Measurements from ENCODE around the gene SHISAL2A. TPM values are rescaled to one million over a fixed set of nuclear protein-coding genes. Genes with fewer than 3 reads are reported as not detected.

The SHISAL2A gene
- 10 to 100 TPM in 1 of 3 donors, 1 to 10 TPM in 2; 5.0 to 12.8 (median 9.9) TPM for polyA plus RNA-seq

GRCh38 chr1:52632732-52633290 is at the start of gene SHISAL2A:
SHISAL2A (plus strand) TSS chr1:52633168; CDS start chr1:52633494, 326 bp downstream.
- H3K4me3 Mint-ChIP-seq, result peak within 1 kb of the TSS; percentile 89 to 97 (median 91)
- DNase-seq, result peak; percentile 72 to 77 (median 74)
- H3K36me3 Mint-ChIP-seq, result no peaks in the 10 kb centered on the region
- H3K9me3 Mint-ChIP-seq, result no peaks in the 10 kb centered on the region
- H3K27ac Mint-ChIP-seq, result peak within 1 kb of the TSS; percentile 97 to 100 (median 98)
- peaks cover 71 to 85% of the 10 kb centered on the region in 2 donors for H3K4me1 Mint-ChIP-seq
- H3K27me3 Mint-ChIP-seq (ENCODE audit: low read depth in 3 of 3), result peaks cover 5 to 30% (median 18%) of the 10 kb centered on the region in 3 donors

- Mint-ChIP-seq H3K27me3 (ENCODE audit: low read depth in 3 of 3) (peaks cover 0 to 6% (median 0%) of the 10 kb centered on the region in 3 donors), H3K36me3 (peaks cover 3 to 7% (median 4%) of the 10 kb centered on the region in 3 donors), H3K27ac (peak overlapping the region in 1 of 6 donors; percentile 48), H3K4me3 (no peak overlapping the region), H3K4me1 (peaks cover 0 to 1% of the 10 kb centered on the region in 2 donors), H3K9me3 (no peaks in the 10 kb centered on the region)
- no peak for DNase-seq
Measured at GRCh38 chr1:52585474-52585873, 47.5 kb upstream of the SHISAL2A start.

DNA sequence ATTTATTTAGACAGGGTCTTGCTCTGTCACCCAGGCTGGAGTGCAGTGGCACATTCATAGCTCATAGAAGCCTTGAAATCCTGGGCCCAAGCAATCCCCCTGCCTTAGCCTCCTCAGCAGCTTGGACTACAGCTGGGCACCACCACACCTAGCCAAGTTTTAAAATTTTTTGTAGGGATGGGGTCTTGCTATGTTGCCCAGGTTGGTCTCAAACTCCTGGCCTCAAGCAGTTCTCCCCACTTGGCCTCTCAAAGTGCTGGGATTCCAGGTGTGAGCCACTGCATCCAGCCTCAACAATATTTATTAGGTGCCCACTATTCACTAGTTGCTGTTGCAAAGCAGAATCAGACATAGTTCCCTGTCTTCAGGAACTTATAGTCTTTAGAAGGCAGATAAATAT is 44.9 kb upstream of the SHISAL2A start:
- no peak for DNase-seq
- no peak overlapping the region for H3K27ac Mint-ChIP-seq

DNA sequence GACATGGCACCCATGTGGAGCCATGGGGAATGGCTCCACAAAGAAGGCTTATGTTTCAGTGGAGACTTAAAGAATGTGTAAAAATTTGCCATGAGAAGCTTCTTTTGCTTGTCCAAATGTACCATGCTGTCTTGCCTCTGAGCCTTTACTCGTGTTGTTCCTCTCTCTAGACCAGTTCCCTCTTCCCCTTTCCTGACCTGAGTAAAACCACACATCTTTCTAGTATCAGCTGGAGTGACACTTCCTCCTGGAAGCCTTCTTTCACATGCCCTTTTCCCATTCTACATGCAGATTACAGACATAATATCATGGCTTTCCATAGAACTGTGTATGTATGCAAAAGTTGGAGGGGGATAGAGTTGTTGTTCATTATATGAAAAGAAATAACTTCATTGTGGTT is 44.4 kb upstream of the SHISAL2A start:
- Mint-ChIP-seq H3K27me3 (ENCODE audit: low read depth in 3 of 3) (peaks cover 0 to 7% (median 2%) of the 10 kb centered on the region in 3 donors), H3K27ac (peak overlapping the region in 2 of 6 donors; percentile 25 to 42), H3K4me1 (no peaks in the 10 kb centered on the region)

More for the DNA sequence above, 44.9 kb upstream of the SHISAL2A start:
- H3K4me3 Mint-ChIP-seq, result no peak overlapping the region
- H3K27me3 Mint-ChIP-seq (ENCODE audit: low read depth in 3 of 3), result peaks cover 0 to 9% (median 2%) of the 10 kb centered on the region in 3 donors
- H3K9me3 Mint-ChIP-seq, result no peaks in the 10 kb centered on the region
- H3K4me1 Mint-ChIP-seq, result no peaks in the 10 kb centered on the region
- peaks cover 3 to 6% (median 4%) of the 10 kb centered on the region in 3 donors for H3K36me3 Mint-ChIP-seq

DNA sequence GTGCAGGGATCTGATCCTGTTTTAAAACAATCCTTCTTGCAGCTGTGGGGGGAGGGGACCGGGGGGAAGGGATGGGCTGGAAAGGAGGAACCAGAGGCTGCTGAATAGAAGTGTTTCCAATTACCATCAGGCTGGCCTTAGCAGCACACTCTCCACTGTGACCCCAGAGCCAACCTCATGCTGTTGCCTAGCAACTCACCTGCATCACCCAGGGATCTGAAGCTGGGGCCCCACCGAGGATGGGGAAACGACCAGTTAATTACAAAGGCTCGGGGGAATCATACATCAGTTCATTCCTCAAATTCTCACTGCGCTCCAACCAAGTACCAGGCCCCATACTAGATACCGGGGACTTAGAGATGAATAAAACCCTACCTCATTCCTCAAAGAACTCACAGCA is 42.7 kb upstream of the SHISAL2A start:
- Mint-ChIP-seq H3K36me3 (no peaks in the 10 kb centered on the region), H3K4me3 (no peak overlapping the region), H3K27ac (no peak overlapping the region)

More for the DNA sequence above, 44.4 kb upstream of the SHISAL2A start:
- DNase-seq, result no peak
- Mint-ChIP-seq H3K36me3 (peaks cover 2 to 3% (median 3%) of the 10 kb centered on the region in 3 donors), H3K4me3 (no peak overlapping the region), H3K9me3 (no peaks in the 10 kb centered on the region)

DNA sequence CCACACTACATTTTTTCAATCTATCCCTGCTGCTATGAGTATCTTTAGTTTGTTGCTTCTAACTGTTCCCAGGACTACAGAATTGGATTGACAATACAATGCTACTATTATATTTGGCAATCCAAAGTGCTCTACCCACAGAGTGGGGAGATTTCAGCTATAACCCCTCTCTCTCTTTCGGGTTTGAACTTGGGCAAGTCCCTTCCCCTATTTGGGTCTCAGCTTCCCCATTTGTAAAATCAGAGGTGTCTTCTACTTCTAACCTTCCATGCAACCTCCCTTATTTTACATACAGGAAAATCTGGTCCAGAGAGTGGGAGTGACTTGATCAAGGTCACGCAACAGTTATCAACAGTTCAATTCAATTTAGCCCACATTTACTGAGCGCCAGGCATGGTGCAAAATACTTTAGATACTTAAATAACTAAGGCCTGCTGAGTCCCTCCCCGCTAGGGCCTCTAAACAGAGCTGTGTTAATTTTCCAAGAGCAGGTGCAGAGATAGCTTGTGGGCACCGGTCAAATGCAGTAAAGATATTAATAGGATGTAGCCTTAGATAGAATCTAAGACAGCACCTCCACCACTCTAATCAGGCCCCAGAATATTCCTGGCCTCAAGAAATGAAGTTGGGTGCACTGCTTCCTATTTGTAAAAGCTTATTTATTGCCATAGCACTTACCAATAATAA is 40.2 kb upstream of the SHISAL2A start:
- Mint-ChIP-seq H3K36me3 (no peaks in the 10 kb centered on the region), H3K4me3 (no peak overlapping the region), H3K27me3 (ENCODE audit: low read depth in 3 of 3) (peaks cover 2 to 5% (median 2%) of the 10 kb centered on the region in 3 donors), H3K9me3 (no peaks in the 10 kb centered on the region), H3K4me1 (no peaks in the 10 kb centered on the region), H3K27ac (peak overlapping the region in 1 of 6 donors; percentile 3)
- no peak for DNase-seq

More for the DNA sequence above, 42.7 kb upstream of the SHISAL2A start:
- Mint-ChIP-seq H3K4me1 (no peaks in the 10 kb centered on the region), H3K9me3 (no peaks in the 10 kb centered on the region), H3K27me3 (ENCODE audit: low read depth in 3 of 3) (peaks cover 0 to 5% (median 2%) of the 10 kb centered on the region in 3 donors)
- no peak for DNase-seq

DNA sequence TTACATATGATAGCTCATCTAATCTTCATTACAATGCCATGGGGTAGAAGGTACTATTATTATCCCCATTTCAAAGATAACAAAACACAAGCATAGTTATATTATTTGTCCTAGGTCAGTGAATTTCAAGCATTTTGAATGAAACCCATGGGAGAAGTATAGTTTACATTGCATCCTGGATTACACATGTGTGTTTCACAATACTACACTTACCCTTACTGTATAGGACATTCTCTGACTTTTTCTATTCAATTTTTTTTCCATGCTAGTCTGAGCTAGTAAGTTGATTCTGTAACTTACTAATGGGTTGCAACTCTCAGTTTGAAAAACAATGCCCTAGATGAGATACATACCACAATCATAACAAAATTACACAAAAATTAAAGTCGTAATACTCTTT is 39.5 kb upstream of the SHISAL2A start:
- Mint-ChIP-seq H3K4me3 (no peak overlapping the region), H3K4me1 (peaks cover 0 to 4% of the 10 kb centered on the region in 2 donors), H3K27me3 (ENCODE audit: low read depth in 3 of 3) (peaks cover 2 to 5% (median 4%) of the 10 kb centered on the region in 3 donors), H3K9me3 (no peaks in the 10 kb centered on the region), H3K27ac (peak overlapping the region in 1 of 6 donors; percentile 17), H3K36me3 (no peaks in the 10 kb centered on the region)
- no peak for DNase-seq

DNA sequence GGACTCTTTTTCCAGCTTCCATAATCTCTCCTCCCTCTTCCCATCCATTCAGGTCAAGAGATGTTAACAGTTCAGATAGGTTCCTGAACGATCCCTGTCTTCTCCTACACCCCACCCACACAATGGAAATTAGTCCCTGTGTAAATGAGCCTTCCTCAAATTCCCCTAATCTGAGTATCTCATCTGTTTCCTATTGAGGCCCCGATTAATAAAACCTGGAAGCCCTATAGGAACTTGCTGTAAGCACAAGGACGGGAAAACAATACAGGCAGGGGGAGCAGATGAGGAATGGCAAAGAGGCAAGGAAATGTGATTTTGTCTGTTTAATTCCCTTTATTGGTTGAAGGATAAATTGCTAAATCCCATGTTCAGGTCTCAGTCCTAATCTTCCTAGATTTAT is 37.9 kb upstream of the SHISAL2A start:
- H3K4me3 Mint-ChIP-seq, result no peak overlapping the region

DNA sequence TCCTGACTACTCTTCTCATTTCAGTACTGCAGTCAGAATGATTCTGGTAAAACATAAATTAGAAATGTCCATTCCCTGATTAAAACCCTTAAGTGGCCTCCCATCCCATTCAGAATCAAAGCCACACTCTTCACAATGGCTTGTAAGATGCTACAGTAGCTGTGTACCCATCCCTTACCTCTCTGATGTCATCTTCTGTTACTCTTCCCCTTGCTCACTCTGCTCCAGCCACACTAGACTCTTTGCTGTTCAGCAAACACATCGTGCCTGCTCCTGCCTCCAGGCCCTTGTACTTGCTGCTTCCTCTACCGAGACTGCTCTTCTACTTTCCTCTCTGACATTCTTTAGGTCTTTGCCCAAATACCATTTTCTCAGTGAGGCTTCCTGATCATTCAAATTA is 35.1 kb upstream of the SHISAL2A start:
- Mint-ChIP-seq H3K36me3 (peaks cover 0 to 4% (median 0%) of the 10 kb centered on the region in 3 donors), H3K4me3 (no peak overlapping the region), H3K9me3 (no peaks in the 10 kb centered on the region), H3K27me3 (ENCODE audit: low read depth in 3 of 3) (peaks cover under 1 to 6% (median 5%) of the 10 kb centered on the region in 3 donors), H3K4me1 (peaks cover 19 to 23% of the 10 kb centered on the region in 2 donors), H3K27ac (peak overlapping the region in 3 of 6 donors; percentile 28 to 71 (median 41))
- DNase-seq, result no peak

More for the DNA sequence above, 37.9 kb upstream of the SHISAL2A start:
- Mint-ChIP-seq H3K27me3 (ENCODE audit: low read depth in 3 of 3) (peaks cover 2 to 4% (median 3%) of the 10 kb centered on the region in 3 donors), H3K27ac (peak overlapping the region in 1 of 6 donors; percentile 88), H3K4me1 (peaks cover 0 to 7% of the 10 kb centered on the region in 2 donors), H3K36me3 (no peaks in the 10 kb centered on the region), H3K9me3 (no peaks in the 10 kb centered on the region)
- DNase-seq, result no peak

- peaks cover 28 to 31% of the 10 kb centered on the region in 2 donors for H3K4me1 Mint-ChIP-seq
- H3K36me3 Mint-ChIP-seq, result peaks cover 0 to 4% (median 0%) of the 10 kb centered on the region in 3 donors
- H3K27me3 Mint-ChIP-seq (ENCODE audit: low read depth in 3 of 3), result peaks cover 5 to 7% (median 5%) of the 10 kb centered on the region in 3 donors
- H3K9me3 Mint-ChIP-seq, result no peaks in the 10 kb centered on the region
- no peak for DNase-seq
- H3K4me3 Mint-ChIP-seq, result peak overlapping the region in 1 of 5 donors; percentile 12
- H3K27ac Mint-ChIP-seq, result no peak overlapping the region
Measured at GRCh38 chr1:52598729-52599128, 34.2 kb upstream of the SHISAL2A start.

DNA sequence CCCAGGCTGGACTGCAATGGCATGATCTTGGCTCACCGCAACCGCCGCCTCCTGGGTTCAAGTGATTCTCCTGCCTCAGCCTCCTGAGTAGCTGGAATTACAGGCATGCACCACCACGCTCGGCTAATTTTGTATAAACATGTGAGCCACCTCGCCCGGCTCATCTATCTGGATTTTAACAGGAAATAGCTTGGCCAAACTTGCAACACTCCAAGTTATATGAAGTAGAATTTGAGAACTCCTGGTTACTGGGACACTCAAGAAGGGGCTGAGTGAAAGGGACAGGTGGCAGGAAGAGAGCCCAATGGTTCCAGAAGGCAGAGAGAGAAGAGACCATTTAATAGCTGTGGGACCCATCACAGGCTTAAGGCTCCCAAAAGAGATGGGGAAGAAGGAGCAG is 33.7 kb upstream of the SHISAL2A start:
- H3K27ac Mint-ChIP-seq, result no peak overlapping the region
- no peak for DNase-seq
- peaks cover 33 to 36% of the 10 kb centered on the region in 2 donors for H3K4me1 Mint-ChIP-seq
- peaks cover 0 to 4% (median 0%) of the 10 kb centered on the region in 3 donors for H3K36me3 Mint-ChIP-seq
- peaks cover 5 to 7% (median 5%) of the 10 kb centered on the region in 3 donors for H3K27me3 Mint-ChIP-seq (ENCODE audit: low read depth in 3 of 3)
- H3K9me3 Mint-ChIP-seq, result no peaks in the 10 kb centered on the region
- no peak overlapping the region for H3K4me3 Mint-ChIP-seq

DNA sequence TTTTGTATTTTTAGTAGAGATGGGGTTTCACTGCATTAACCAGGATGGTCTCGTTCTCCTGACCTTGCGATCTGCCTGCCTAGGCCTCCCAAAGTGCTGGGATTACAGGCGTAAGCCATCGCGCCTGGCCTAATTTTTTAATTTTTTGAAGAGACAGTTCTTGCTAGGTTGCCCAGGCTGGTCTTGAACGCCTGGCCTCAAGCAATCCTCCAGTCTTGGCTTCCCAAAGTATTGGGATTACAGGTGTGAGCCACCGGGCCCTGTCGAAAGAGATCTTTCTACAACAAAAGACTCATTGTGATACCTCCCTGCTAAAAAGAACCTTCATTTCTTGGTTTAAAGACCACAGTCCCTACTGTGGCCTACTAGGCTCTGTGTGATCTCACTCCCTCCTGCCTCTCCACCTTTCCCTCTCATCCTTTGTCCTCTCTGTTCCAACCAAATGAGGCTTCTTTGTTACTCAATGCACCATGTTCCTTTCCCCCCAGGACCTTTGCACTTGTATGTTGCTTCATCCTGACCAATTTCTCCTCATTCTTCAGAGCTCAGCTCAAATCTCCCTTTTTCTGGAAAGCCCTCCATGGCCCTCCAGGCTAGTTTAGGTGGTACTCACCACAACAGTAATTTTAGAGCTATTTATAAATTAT is 32.3 kb upstream of the SHISAL2A start:
- peak overlapping the region in 4 of 6 donors; percentile 26 to 89 (median 42) for H3K27ac Mint-ChIP-seq
- DNase-seq, result no peak
- peak overlapping the region in 4 of 5 donors; percentile 16 to 71 (median 36) for H3K4me3 Mint-ChIP-seq
- peaks cover 44 to 47% of the 10 kb centered on the region in 2 donors for H3K4me1 Mint-ChIP-seq
- H3K36me3 Mint-ChIP-seq, result peaks cover 0 to 4% (median 0%) of the 10 kb centered on the region in 3 donors
- no peaks in the 10 kb centered on the region for H3K9me3 Mint-ChIP-seq
- peaks cover 5 to 7% (median 5%) of the 10 kb centered on the region in 3 donors for H3K27me3 Mint-ChIP-seq (ENCODE audit: low read depth in 3 of 3)

- Mint-ChIP-seq H3K27ac (peak overlapping the region; percentile 9 to 84 (median 70)), H3K27me3 (ENCODE audit: low read depth in 3 of 3) (peaks cover 5 to 7% (median 5%) of the 10 kb centered on the region in 3 donors), H3K4me3 (peak overlapping the region; percentile 73 to 85 (median 80)), H3K4me1 (peaks cover 53 to 54% of the 10 kb centered on the region in 2 donors), H3K9me3 (no peaks in the 10 kb centered on the region), H3K36me3 (peaks cover 4% of the 10 kb centered on the region in 3 donors)
- DNase-seq, result no peak
Measured at GRCh38 chr1:52601519-52601918, 31.4 kb upstream of the SHISAL2A start.
